GM18498 (cell line): Measurements from ENCODE around the gene PDCD2L.
"Not testable (repeated sequence)": the region's sequence is repeated elsewhere in the genome, so short reads cannot be mapped to it uniquely, and the experiment has no call there.

Experiments used
- ATAC-seq: cut with Tn5 transposase; IDR thresholded peaks from one replicate; pipeline ENCODE4 v1.9.1; 2021; ENCODE audit warnings: mild to moderate bottlenecking, moderate library complexity; ENCODE audit not compliant: unreplicated experiment

PDCD2L gene

GRCh38 chr19:34461375-34462100 is 57.3 kb downstream of the PDCD2L start:
- no peak for ATAC-seq

- not testable (repeated sequence) for ATAC-seq
Measured at GRCh38 chr19:34464785-34465184, 60.6 kb downstream of the PDCD2L start.

GRCh38 chr19:34468409-34468808 is 64.2 kb downstream of the PDCD2L start:
- no peak for ATAC-seq

- not testable (repeated sequence) for ATAC-seq
Measured at GRCh38 chr19:34469026-34469425, 64.8 kb downstream of the PDCD2L start.

GRCh38 chr19:34471906-34472700 is 67.9 kb downstream of the PDCD2L start:
- ATAC-seq, result no peak

GRCh38 chr19:34474233-34474989 is 70.2 kb downstream of the PDCD2L start:
- no peak for ATAC-seq

- no peak for ATAC-seq
Measured at GRCh38 chr19:34475026-34475974, 71.1 kb downstream of the PDCD2L start.
